ENCODE measurements around the gene TNS3.

GRCh38 chr7:47427051-47427643 lies 154.8 kb downstream of the TNS3 start:
- TF ChIP-seq CTCF (IDR thresholded peaks at IDR 0.05) (no peak), POLR2A (IDR thresholded peaks at IDR 0.05) (no peak)
